Fibroblast of lung (primary cell): Measurements from ENCODE around the gene CDKN2B. TPM values are rescaled to one million over a fixed set of nuclear protein-coding genes. Genes with fewer than 3 reads are reported as not detected.
A peak's percentile ranks its signal among the peaks of the same experiment; 100 is the strongest.

Experiments used
- DNase-seq, 2 donors: peaks; one replicate each; pipeline versions ENCODE4 v3.0.0 to v3.0.0-alpha.2; 2010; ENCODE audit warnings: low read depth in 2 of 2
- H2AFZ ChIP-seq: 2 replicates; pipeline ENCODE4 v1.5.1; 2012; ENCODE audit warnings: low read length, control low read depth, inconsistent platforms
- H3K27ac ChIP-seq: 2 replicates; pipeline ENCODE4 v1.5.1; 2011; ENCODE audit warnings: low read length, control low read depth; ENCODE audit not compliant: insufficient read depth
- H3K27me3 ChIP-seq: 2 replicates; pipeline ENCODE4 v1.5.1; 2011; ENCODE audit warnings: mild to moderate bottlenecking, low read length; ENCODE audit not compliant: control insufficient read depth, insufficient read depth
- H3K36me3 ChIP-seq: 2 replicates; pipeline ENCODE4 v1.5.1; 2011; ENCODE audit warnings: low read length; ENCODE audit not compliant: control insufficient read depth, insufficient read depth
- H3K4me1 ChIP-seq: 2 replicates; pipeline ENCODE4 v1.5.1; 2011; ENCODE audit warnings: low read length; ENCODE audit not compliant: control insufficient read depth, insufficient read depth; ENCODE audit errors: extremely low read depth
- H3K4me2 ChIP-seq: 2 replicates; pipeline ENCODE4 v1.5.1; 2011; ENCODE audit warnings: low read length, control low read depth; ENCODE audit not compliant: insufficient read depth; ENCODE audit errors: extremely low read depth
- H3K4me3 ChIP-seq, 4 experiments: fragments of 200-600 bp in 1 of 4; sonication (generic) in 1 of 4; replicated peaks in 1 of 4; 2 replicates each; pipeline ENCODE4 v1.5.1; 2011 to 2016; ENCODE audit warnings: low read length in 4 of 4, low read depth in 3 of 4, mild to moderate bottlenecking in 3 of 4, control low read depth in 2 of 4, inconsistent platforms in 1 of 4, mixed read lengths in 1 of 4; ENCODE audit not compliant: insufficient read depth in 1 of 4; ENCODE audit errors: control extremely low read depth in 1 of 4
- H3K79me2 ChIP-seq: 2 replicates; pipeline ENCODE4 v1.5.1; 2012; ENCODE audit warnings: mild to moderate bottlenecking, low read length, inconsistent platforms; ENCODE audit not compliant: control insufficient read depth, insufficient read depth
- H3K9ac ChIP-seq: 2 replicates; pipeline ENCODE4 v1.5.1; 2011; ENCODE audit warnings: mild to moderate bottlenecking, low read length, control low read depth; ENCODE audit not compliant: insufficient read depth
- H3K9me3 ChIP-seq: 2 replicates; pipeline ENCODE4 v1.5.1; 2012; ENCODE audit warnings: low read depth, low read length; ENCODE audit not compliant: control insufficient read depth, insufficient read depth
- H4K20me1 ChIP-seq: 2 replicates; pipeline ENCODE4 v1.5.1; 2011; ENCODE audit warnings: low read length; ENCODE audit not compliant: control insufficient read depth, insufficient read depth; ENCODE audit errors: extremely low read depth
- EZH2 ChIP-seq: IDR thresholded peaks from 2 replicates; pipeline ENCODE4 v1.5.1; 2012; ENCODE audit warnings: low read length, control low read depth, mild to moderate bottlenecking; ENCODE audit errors: missing control alignments
- polyA plus RNA-seq, 2 donors: library from polyadenylated mRNA; depleted of rRNA in 1 of 2; stranded (reverse) in 1 of 2; unstranded in 1 of 2; fragments of >200 nt; gene quantifications; 2 replicates each; pipeline ENCODE4 v1.2.1, GENCODE V29; 2011 to 2012; ENCODE audit warnings: missing spikeins in 1 of 2
- total RNA-seq: library from RNA; depleted of rRNA; stranded (reverse); fragments of >200 nt; gene quantifications from 2 replicates; pipeline ENCODE4 v1.2.1, GENCODE V29; 2014
- TF ChIP-seq, protein P1 (sequence below), 2 donors: IDR thresholded peaks in 1 of 2; conservative IDR thresholded peaks in 1 of 2; 1 replicate in 1 of 2; 2 replicates in 1 of 2; pipeline ENCODE4 v1.5.1; 2011 to 2012; ENCODE audit warnings: low read length in 2 of 2, control low read depth in 1 of 2, inconsistent platforms in 1 of 2, low read depth in 1 of 2, mild to moderate bottlenecking in 1 of 2

The CDKN2B gene
- total and polyA plus RNA-seq, 2 donors (not counting 1 experiment from before 2014, with no cell fraction given) = 22.6 to 44.9 TPM

DNA sequence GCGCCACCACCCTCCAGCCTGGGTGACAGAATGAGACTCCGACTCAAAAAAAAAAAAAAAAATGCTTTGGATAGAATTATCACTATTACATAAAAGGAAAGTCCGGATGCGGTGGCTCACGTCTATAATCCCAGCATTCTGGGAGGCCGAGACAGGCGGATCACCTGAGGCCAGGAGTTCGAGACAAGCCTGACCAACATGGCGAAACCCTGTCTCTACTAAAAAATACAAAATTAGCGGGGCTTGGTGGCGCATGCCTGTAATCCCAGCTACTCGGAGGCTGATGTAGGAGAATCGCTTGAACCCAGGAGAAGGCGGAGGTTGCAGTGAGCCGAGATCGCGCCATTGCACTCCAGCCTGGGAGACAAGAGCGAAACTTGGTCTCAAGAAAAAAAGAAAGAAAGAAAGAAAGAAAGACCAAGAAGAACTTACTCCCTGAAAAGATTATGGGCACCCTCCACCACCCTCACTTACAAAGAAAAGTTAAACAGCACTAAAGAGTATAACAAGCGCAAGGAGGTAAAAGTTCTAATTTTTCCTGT is 32.7 kb downstream of the CDKN2B start:
- H3K79me2 ChIP-seq = no peaks in the 10 kb centered on the region
- H3K4me3 ChIP-seq = no peak overlapping the region
- no peaks in the 10 kb centered on the region for H3K36me3 ChIP-seq
- H2AFZ ChIP-seq = no peak overlapping the region
- H3K4me2 ChIP-seq = no peak overlapping the region
- no peak for DNase-seq
- H4K20me1 ChIP-seq = no peaks in the 10 kb centered on the region
- TF ChIP-seq EZH2 = peak; percentile 12
- TF ChIP-seq, protein P1, sequence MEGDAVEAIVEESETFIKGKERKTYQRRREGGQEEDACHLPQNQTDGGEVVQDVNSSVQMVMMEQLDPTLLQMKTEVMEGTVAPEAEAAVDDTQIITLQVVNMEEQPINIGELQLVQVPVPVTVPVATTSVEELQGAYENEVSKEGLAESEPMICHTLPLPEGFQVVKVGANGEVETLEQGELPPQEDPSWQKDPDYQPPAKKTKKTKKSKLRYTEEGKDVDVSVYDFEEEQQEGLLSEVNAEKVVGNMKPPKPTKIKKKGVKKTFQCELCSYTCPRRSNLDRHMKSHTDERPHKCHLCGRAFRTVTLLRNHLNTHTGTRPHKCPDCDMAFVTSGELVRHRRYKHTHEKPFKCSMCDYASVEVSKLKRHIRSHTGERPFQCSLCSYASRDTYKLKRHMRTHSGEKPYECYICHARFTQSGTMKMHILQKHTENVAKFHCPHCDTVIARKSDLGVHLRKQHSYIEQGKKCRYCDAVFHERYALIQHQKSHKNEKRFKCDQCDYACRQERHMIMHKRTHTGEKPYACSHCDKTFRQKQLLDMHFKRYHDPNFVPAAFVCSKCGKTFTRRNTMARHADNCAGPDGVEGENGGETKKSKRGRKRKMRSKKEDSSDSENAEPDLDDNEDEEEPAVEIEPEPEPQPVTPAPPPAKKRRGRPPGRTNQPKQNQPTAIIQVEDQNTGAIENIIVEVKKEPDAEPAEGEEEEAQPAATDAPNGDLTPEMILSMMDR (conservative IDR thresholded peaks at IDR 0.05 in 1 of 2, IDR thresholded peaks at IDR 0.05 in 1 of 2; ENCODE audit: low read depth in 1 of 2, low read length in 2 of 2) = no peak
- peaks cover 52% of the 10 kb centered on the region for H3K27me3 ChIP-seq
- no peak overlapping the region for H3K9ac ChIP-seq
- no peak overlapping the region for H3K27ac ChIP-seq
- H3K4me1 ChIP-seq = no peaks in the 10 kb centered on the region
- no peaks in the 10 kb centered on the region for H3K9me3 ChIP-seq

DNA sequence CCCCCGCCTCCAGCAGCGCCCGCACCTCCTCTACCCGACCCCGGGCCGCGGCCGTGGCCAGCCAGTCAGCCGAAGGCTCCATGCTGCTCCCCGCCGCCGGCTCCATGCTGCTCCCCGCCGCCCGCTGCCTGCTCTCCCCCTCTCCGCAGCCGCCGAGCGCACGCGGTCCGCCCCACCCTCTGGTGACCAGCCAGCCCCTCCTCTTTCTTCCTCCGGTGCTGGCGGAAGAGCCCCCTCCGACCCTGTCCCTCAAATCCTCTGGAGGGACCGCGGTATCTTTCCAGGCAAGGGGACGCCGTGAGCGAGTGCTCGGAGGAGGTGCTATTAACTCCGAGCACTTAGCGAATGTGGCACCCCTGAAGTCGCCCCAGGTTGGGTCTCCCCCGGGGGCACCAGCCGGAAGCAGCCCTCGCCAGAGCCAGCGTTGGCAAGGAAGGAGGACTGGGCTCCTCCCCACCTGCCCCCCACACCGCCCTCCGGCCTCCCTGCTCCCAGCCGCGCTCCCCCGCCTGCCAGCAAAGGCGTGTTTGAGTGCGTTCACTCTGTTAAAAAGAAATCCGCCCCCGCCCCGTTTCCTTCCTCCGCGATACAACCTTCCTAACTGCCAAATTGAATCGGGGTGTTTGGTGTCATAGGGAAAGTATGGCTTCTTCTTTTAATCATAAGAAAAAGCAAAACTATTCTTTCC is 34.2 kb downstream of the CDKN2B start:
- Histone ChIP-seq H3K9ac (no peak overlapping the region), H3K79me2 (no peaks in the 10 kb centered on the region), H3K9me3 (no peaks in the 10 kb centered on the region), H3K27me3 (peaks cover 66% of the 10 kb centered on the region), H2AFZ (no peak overlapping the region), H3K27ac (no peak overlapping the region), H3K36me3 (no peaks in the 10 kb centered on the region), H3K4me1 (no peaks in the 10 kb centered on the region), H3K4me2 (peak overlapping the region; percentile 87), H3K4me3 (peak overlapping the region; percentile 42 to 72 (median 55)), H4K20me1 (no peaks in the 10 kb centered on the region)
- DNase-seq = peak in 1 of 2 donors; percentile 75
- TF ChIP-seq EZH2 = no peak
- TF ChIP-seq, protein P1 (conservative IDR thresholded peaks at IDR 0.05 in 1 of 2, IDR thresholded peaks at IDR 0.05 in 1 of 2; ENCODE audit: low read depth in 1 of 2, low read length in 2 of 2) = no peak

DNA sequence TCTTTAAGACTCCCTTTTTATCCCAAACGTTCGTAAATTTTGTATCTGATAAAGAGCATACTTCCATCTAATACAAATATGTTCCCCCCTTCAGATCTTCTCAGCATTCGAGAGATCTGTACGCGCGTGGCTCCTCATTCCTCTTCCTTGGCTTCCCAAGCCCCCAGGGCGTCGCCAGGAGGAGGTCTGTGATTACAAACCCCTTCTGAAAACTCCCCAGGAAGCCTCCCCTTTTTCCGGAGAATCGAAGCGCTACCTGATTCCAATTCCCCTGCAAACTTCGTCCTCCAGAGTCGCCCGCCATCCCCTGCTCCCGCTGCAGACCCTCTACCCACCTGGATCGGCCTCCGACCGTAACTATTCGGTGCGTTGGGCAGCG is 34.8 kb downstream of the CDKN2B start:
- Histone ChIP-seq H3K79me2 (no peaks in the 10 kb centered on the region), H3K27ac (no peak overlapping the region), H3K4me3 (peak overlapping the region in 3 of 4 experiments; percentile 55 to 72 (median 55)), H3K9me3 (no peaks in the 10 kb centered on the region), H4K20me1 (no peaks in the 10 kb centered on the region), H3K4me2 (peak overlapping the region; percentile 87), H3K9ac (no peak overlapping the region), H3K4me1 (no peaks in the 10 kb centered on the region), H3K27me3 (peaks cover 67% of the 10 kb centered on the region), H3K36me3 (no peaks in the 10 kb centered on the region), H2AFZ (no peak overlapping the region)
- no peak for DNase-seq
- TF ChIP-seq EZH2 = peak; percentile 88
- TF ChIP-seq, protein P1 (conservative IDR thresholded peaks at IDR 0.05 in 1 of 2, IDR thresholded peaks at IDR 0.05 in 1 of 2; ENCODE audit: low read depth in 1 of 2, low read length in 2 of 2) = no peak
